Ectodermal cell (in vitro differentiated cells): ENCODE data around the gene ANTKMT.

ENCODE experiments used
- H3K27ac ChIP-seq: 2 replicates; pipeline ENCODE4 v1.7.0; 2013; ENCODE audit warnings: mild to moderate bottlenecking, low read depth, low read length; ENCODE audit not compliant: insufficient read depth, poor library complexity, severe bottlenecking
- H3K27me3 ChIP-seq: 2 replicates; pipeline ENCODE4 v1.7.0; 2013; ENCODE audit warnings: mild to moderate bottlenecking, low read length; ENCODE audit not compliant: insufficient read depth, control insufficient read depth, poor library complexity, severe bottlenecking
- H3K36me3 ChIP-seq: one replicate; pipeline ENCODE4 v1.7.0; 2013; ENCODE audit warnings: low read length; ENCODE audit not compliant: control insufficient read depth, insufficient read depth
- H3K4me1 ChIP-seq: one replicate; pipeline ENCODE4 v1.7.0; 2013; ENCODE audit warnings: low read length; ENCODE audit not compliant: control insufficient read depth, insufficient read depth
- H3K4me3 ChIP-seq: 2 replicates; pipeline ENCODE4 v1.7.0; 2013; ENCODE audit warnings: low read depth, low read length, control low read depth; ENCODE audit not compliant: insufficient read depth
- H3K9me3 ChIP-seq: 2 replicates; pipeline ENCODE4 v1.7.0; 2013; ENCODE audit warnings: mild to moderate bottlenecking, low read length, moderate library complexity; ENCODE audit not compliant: control insufficient read depth
- WGBS, 2 experiments: methylation state at CpG; one replicate each; pipeline ENCODE4 v1.1.7; 2013; ENCODE audit warnings: missing lambda C conversion rate in 2 of 2; 5-methylcytosine and 5-hydroxymethylcytosine counted together

ANTKMT gene

DNA sequence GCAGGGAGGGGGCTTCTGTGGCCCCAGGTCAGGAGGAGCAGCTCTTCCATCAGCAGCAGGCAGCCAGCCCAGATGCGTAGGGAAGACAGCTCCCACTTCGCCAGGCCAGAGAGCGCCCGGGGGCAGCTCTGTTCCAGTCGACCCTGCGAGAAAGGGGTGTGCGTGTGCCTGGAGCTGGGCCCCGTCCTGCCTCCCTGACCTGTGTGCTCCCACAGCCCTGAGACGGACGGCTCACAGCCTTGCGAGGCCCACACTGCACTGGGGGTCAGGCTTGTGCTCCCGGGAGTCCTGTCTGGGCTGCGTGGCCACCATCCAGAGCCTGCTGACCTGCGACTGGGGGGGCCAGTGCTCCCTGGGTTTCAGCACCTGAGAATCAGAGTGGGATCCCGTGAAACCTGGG is 39.1 kb downstream of the ANTKMT start:
- Histone ChIP-seq H3K4me1 (peaks cover 3% of the 10 kb centered on the region), H3K9me3 (no peaks in the 10 kb centered on the region), H3K27me3 (no peaks in the 10 kb centered on the region), H3K4me3 (no peak overlapping the region), H3K27ac (no peak overlapping the region), H3K36me3 (no peaks in the 10 kb centered on the region)
- 91 to 94% methylated on average over 15 of the region's 15 CpGs for WGBS, 2 experiments

DNA sequence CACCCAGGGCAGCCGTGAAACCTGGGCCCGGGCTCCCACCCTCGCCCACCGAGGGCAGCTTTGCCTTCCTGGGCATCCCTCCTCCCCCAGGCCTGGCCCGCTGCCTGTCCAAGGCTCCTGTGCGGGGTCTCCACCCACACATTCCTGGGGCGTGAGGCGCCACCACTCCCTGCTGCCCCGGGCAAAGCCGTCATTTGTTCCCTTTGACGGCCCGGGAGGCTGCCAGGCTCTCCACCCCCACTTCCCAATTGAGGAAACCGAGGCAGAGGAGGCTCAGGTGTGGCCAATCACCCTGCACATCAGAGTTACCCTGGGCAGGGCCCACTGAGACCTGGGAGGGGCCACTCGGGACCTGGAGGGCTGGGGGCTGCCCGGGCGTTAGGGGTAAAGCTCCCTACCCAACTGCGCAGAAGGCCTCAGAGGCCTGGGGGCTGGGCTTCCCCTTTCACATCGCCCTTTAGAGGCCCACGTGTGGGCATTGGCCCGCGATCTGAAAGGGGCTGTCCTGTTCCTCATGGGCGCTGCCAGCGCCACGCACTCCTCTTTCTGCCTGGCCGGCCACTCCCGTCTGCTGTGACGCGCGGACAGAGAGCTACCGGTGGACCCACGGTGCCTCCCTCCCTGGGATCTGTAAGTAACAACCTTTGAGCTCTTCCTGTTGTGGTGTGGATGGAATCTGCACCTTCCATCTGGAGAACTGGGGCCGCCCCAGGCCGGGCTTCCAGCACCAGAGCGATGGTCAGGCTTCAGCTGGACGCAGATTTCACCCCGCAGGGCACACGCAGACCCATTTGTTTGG is 39.8 kb downstream of the ANTKMT start, which contains the start of gene MSLN:
MSLN (plus strand) TSS at position 190 of the 799 bp plus-strand sequence. CDS start 1,947 bp downstream, outside the sequence.
- Histone ChIP-seq H3K36me3 (no peaks in the 10 kb centered on the region), H3K27me3 (no peaks in the 10 kb centered on the region), H3K4me3 (no peak within 1 kb of the TSS), H3K27ac (no peak within 1 kb of the TSS), H3K4me1 (peaks cover 3% of the 10 kb centered on the region), H3K9me3 (no peaks in the 10 kb centered on the region)
- WGBS, 2 experiments = 90% methylated on average over 37 of the region's 37 CpGs

DNA sequence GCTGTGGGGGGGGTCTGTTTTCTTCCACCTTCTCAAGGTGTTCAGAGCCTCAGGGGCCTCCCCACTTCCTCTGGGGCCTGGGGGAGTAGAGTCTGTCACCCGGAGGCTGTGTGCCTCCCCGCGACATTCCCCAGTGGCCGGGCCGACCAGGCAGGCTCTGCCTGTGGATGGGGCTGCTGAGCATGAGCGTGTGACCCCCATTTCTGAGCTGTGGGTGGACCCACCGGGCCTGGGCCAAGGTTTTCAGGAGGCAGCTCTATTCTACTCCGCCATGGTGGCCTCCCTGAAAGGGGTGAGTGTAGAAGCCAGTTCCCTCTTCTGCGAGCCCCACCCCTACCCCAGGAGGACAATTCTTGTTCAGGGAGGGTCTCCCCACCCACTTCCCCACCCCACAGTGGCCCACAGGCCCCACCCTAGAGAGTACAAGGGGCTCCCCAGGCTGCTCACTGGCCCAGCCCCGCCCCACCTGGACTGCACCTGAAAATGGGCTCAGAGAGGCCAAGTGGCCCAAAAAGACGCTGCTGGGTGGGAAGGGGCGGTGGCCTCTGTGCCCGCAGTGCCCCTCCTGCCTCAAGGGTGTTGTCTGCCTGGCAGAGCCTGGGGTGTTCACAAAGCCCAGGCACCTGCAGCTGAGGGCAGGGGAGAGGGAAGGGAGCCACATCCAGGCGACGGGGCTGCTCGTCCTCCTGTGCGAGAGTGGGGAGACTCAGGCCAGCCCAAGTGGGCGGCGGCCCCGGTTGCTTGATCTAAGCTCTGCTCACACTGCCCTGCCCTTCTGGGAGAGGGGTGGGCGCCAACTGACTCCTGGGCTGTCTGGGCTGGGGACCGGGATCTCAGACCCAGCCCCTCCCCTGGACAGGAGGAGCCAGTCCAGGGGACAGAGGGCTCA is 40.9 kb downstream of the ANTKMT start:
- Histone ChIP-seq H3K36me3 (no peaks in the 10 kb centered on the region), H3K27me3 (no peaks in the 10 kb centered on the region), H3K9me3 (no peaks in the 10 kb centered on the region), H3K4me1 (peaks cover 3% of the 10 kb centered on the region), H3K4me3 (no peak overlapping the region), H3K27ac (no peak overlapping the region)
- WGBS, 2 experiments = 84 to 85% methylated on average over 22 of the region's 22 CpGs

DNA sequence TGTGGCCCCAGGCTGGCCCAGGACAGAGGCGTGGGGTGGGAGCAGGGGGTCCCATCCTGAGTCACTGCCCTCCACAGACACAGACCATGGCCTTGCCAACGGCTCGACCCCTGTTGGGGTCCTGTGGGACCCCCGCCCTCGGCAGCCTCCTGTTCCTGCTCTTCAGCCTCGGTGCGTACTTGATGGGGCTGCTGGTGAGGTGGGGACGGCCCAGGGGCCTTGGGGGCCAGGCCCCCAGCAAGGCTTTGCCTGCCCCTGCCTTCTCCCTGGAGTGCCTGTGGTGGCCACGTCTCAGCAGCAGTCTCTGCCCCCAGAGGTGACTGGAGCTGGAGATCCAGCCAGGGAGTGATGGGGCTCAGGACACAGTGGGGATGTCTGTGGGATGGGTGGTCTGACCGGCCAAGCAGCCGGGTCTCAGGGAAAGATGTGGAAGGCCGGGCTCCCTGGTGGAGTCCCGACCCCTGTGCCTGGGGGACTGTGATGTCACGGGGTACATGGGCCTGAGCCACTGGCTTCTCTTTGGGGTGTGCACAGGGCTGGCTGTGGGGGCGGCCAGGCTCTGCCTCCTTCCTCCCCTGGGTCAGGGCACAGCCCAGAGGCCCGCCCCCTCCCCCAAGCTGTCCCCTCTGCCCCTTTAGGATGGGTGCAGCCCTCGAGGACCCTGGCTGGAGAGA is 41.8 kb downstream of the ANTKMT start:
- peaks cover 3% of the 10 kb centered on the region for H3K4me1 ChIP-seq
- WGBS, 2 experiments = 91% methylated on average over 17 of the region's 17 CpGs
- no peaks in the 10 kb centered on the region for H3K9me3 ChIP-seq
- H3K4me3 ChIP-seq = no peak overlapping the region
- no peaks in the 10 kb centered on the region for H3K36me3 ChIP-seq
- H3K27ac ChIP-seq = no peak overlapping the region
- H3K27me3 ChIP-seq = no peaks in the 10 kb centered on the region

DNA sequence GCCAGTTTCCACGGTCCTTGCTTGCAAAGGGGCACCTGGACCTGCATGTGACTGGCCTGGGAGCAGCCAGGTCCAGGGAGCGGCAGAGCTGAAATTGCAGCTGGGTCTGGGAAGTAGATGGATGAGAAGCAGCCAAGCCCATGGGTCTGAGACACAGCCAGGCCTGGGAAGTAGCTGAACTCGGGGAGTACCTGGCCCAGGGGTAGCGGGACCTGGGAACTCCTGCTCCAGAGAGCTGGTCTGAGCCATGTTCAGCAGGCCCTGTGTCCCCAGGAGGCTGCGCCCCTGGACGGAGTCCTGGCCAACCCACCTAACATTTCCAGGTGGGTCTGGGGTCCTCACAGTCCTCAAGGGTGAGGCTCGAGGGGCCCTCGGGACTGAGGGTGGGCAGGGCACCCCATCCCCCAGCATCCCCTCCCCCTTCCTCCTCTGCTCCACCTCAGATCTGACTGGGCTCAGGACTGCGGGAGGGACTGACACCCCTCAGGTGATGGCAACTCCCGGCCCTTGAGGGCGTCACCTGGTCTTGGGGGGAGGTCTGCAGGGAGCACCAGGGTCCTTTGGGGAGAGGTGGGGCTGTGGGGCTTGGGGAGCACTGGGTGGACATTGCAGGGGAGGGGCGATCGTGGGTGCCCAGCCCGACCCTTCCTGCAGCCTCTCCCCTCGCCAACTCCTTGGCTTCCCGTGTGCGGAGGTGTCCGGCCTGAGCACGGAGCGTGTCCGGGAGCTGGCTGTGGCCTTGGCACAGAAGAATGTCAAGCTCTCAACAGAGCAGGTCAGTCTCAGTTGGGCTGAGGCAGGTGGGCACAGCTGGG is 42.6 kb downstream of the ANTKMT start:
- no peak overlapping the region for H3K27ac ChIP-seq
- H3K27me3 ChIP-seq = no peaks in the 10 kb centered on the region
- peaks cover 3% of the 10 kb centered on the region for H3K4me1 ChIP-seq
- H3K9me3 ChIP-seq = no peaks in the 10 kb centered on the region
- H3K36me3 ChIP-seq = no peaks in the 10 kb centered on the region
- 94% methylated on average over 20 to 21 of the region's 21 CpGs for WGBS, 2 experiments
- H3K4me3 ChIP-seq = no peak overlapping the region

DNA sequence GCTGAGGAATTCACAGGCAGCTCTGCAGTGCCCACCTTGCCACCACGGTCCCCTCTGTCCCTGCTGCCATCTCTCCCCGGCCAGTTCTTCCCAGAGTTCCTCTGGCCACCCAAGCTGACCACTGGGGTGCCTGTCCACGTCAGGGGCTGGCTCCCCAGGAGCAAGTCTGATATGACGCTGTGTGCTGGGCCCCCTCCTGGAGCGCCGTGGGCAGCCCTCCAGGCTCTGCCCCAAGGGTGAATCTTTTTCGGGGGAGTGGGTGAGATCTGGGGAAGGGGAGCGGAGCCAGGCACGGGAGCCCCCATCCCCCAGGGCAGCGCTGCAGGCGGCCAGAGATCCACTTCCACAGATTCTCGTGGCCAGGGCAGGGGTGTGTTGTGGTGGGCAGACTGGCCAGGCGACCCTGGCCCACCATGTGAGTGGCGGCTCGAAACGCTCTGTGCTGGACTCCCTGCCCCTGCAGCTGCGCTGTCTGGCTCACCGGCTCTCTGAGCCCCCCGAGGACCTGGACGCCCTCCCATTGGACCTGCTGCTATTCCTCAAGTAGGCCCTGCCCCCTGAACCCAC is 43.3 kb downstream of the ANTKMT start:
- Histone ChIP-seq H3K36me3 (no peaks in the 10 kb centered on the region), H3K4me1 (peaks cover 3% of the 10 kb centered on the region), H3K4me3 (no peak overlapping the region), H3K27ac (no peak overlapping the region), H3K27me3 (no peaks in the 10 kb centered on the region), H3K9me3 (no peaks in the 10 kb centered on the region)
- WGBS, 2 experiments = 91 to 92% methylated on average over 20 of the region's 20 CpGs

DNA sequence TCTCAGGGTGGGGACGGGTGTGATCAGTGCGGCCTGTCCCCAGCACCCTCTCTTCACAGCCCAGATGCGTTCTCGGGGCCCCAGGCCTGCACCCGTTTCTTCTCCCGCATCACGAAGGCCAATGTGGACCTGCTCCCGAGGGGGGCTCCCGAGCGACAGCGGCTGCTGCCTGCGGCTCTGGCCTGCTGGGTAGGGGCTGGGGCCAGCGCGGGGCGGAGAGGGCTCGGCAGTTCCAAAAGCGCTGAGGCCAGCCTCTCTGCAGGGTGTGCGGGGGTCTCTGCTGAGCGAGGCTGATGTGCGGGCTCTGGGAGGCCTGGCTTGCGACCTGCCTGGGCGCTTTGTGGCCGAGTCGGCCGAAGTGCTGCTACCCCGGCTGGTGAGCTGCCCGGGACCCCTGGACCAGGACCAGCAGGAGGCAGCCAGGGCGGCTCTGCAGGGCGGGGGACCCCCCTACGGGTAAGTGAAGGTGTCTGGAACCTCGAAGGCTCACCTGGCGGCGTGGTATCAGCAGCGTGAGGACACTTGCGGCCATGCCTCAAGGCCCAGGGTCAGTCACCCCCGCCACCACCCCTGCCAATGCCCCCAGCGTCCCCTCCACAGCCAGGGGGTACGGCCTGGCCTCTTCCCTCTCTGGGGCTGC is 44.0 kb downstream of the ANTKMT start:
- Histone ChIP-seq H3K9me3 (no peaks in the 10 kb centered on the region), H3K27me3 (no peaks in the 10 kb centered on the region), H3K4me1 (peaks cover 3% of the 10 kb centered on the region), H3K4me3 (no peak overlapping the region), H3K27ac (no peak overlapping the region), H3K36me3 (no peaks in the 10 kb centered on the region)
- WGBS, 2 experiments = 92% methylated on average over 38 of the region's 38 CpGs

DNA sequence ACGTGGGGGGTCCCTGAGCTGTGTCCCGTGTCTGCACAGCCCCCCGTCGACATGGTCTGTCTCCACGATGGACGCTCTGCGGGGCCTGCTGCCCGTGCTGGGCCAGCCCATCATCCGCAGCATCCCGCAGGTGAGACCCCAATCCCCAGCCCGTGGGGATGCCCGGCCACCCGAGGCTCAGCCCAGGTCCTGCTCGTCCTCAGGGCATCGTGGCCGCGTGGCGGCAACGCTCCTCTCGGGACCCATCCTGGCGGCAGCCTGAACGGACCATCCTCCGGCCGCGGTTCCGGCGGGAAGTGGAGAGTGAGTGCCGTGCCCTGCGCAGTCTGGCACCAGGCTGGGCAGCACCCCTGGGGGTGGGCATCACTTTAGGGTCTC is 44.5 kb downstream of the ANTKMT start:
- Histone ChIP-seq H3K4me1 (peaks cover 3% of the 10 kb centered on the region), H3K4me3 (no peak overlapping the region), H3K9me3 (no peaks in the 10 kb centered on the region), H3K36me3 (no peaks in the 10 kb centered on the region), H3K27me3 (no peaks in the 10 kb centered on the region), H3K27ac (no peak overlapping the region)
- 94 to 95% methylated on average over 29 of the region's 29 CpGs for WGBS, 2 experiments
